Esophagus muscularis mucosa (tissue), 4 donors: ENCODE measurements around the gene PBX4. TPM values are rescaled to one million over a fixed set of nuclear protein-coding genes. Genes with fewer than 3 reads are reported as not detected.
A peak's percentile ranks its signal among the peaks of the same experiment; 100 is the strongest.

ENCODE experiments used
- DNase-seq: peaks from one replicate; pipeline ENCODE4 v3.0.0-alpha.2; 2017; ENCODE audit errors: extremely low spot score
- H3K27ac ChIP-seq, 4 donors: fragments of 200-600 bp; sonication (generic); replicated peaks in 1 of 4; 1 replicate in 3 of 4; 2 replicates in 1 of 4; pipeline ENCODE4 v1.5.1; 2016 to 2019; ENCODE audit warnings: mild to moderate bottlenecking in 1 of 4
- H3K27me3 ChIP-seq, 4 donors: fragments of 200-600 bp; sonication (generic); one replicate each; pipeline versions ENCODE4 v1.5.1 to v1.6.0; 2016 to 2019
- H3K36me3 ChIP-seq, 4 donors: fragments of 200-600 bp; sonication (generic); one replicate each; pipeline ENCODE4 v1.5.1; 2016 to 2019
- H3K4me1 ChIP-seq, 4 donors: fragments of 200-600 bp; sonication (generic); one replicate each; pipeline ENCODE4 v1.5.1; 2016 to 2019
- H3K4me3 ChIP-seq, 4 donors: fragments of 200-600 bp; sonication (generic); 1 replicate in 2 of 4; 2 replicates in 2 of 4; pipeline ENCODE4 v1.5.1; 2016 to 2019; ENCODE audit warnings: mild to moderate bottlenecking in 4 of 4, moderate library complexity in 1 of 4
- H3K9me3 ChIP-seq, 4 donors: fragments of 200-600 bp; sonication (generic); 1 replicate in 3 of 4; 2 replicates in 1 of 4; pipeline ENCODE4 v1.5.1; 2016 to 2019
- EP300 ChIP-seq: sonication (generic); formaldehyde crosslinking; IDR thresholded peaks from one replicate; pipeline ENCODE4 v1.6.1; 2017; ENCODE audit warnings: antibody characterized with exemption
- POLR2A ChIP-seq: fragments of 450-650 bp; IDR thresholded peaks from one replicate; pipeline ENCODE4 v1.6.1; 2017; ENCODE audit warnings: antibody characterized with exemption, moderate library complexity, mild to moderate bottlenecking, low read depth
- POLR2AphosphoS5 ChIP-seq, 2 donors: sonication (generic); formaldehyde crosslinking; IDR thresholded peaks; one replicate each; pipeline ENCODE4 v1.6.1; 2017; ENCODE audit warnings: antibody characterized with exemption in 2 of 2
- WGBS: methylation state at CpG from one replicate; pipeline ENCODE4 v1.1.5; 2018; 5-methylcytosine and 5-hydroxymethylcytosine counted together
- intact Hi-C: fragments of 100-400 bp; cut with DNase I; formaldehyde crosslinking; loops from one replicate; pipeline ENCODE4 v1.15.1; 2023
- total RNA-seq, 4 donors: library from RNA; depleted of rRNA; stranded (reverse); fragments of >200 nt; gene quantifications; one replicate each; pipeline versions ENCODE4 v1.1.0 to v1.2.1, GENCODE V29; 2016
- TF ChIP-seq, protein P1 (sequence below), 3 experiments: fragments of 200-600 bp in 2 of 3; fragments of 450-650 bp in 1 of 3; sonication (generic) in 2 of 3; IDR thresholded peaks; one replicate each; pipeline ENCODE4 v1.5.1; 2017 to 2019; ENCODE audit warnings: antibody characterized with exemption in 3 of 3, mild to moderate bottlenecking in 2 of 3, moderate library complexity in 1 of 3

The PBX4 gene
- total RNA-seq, 4 donors from 2014 or later = 0.66 to 3.7 (median 0.98) TPM; not detected in 1

GRCh38 chr19:19644054-19644388 is 25.5 kb upstream of the PBX4 start:
- H3K27ac ChIP-seq = peak overlapping the region in 1 of 4 donors; percentile 48
- intact Hi-C loops = no loop called here
- H3K4me3 ChIP-seq = peak overlapping the region; percentile 64 to 93 (median 75)
- DNase-seq = no peak
- H3K4me1 ChIP-seq = peaks cover 15 to 20% (median 17%) of the 10 kb centered on the region in 4 donors
- peaks cover 34 to 48% (median 43%) of the 10 kb centered on the region in 4 donors for H3K36me3 ChIP-seq
- 24% methylated on average over 5 of the region's 5 CpGs for WGBS
- no peaks in the 10 kb centered on the region for H3K9me3 ChIP-seq
- TF ChIP-seq POLR2AphosphoS5 (IDR thresholded peaks at IDR 0.05) (no peak), EP300 (no peak), POLR2A (no peak)
- TF ChIP-seq, protein P1, sequence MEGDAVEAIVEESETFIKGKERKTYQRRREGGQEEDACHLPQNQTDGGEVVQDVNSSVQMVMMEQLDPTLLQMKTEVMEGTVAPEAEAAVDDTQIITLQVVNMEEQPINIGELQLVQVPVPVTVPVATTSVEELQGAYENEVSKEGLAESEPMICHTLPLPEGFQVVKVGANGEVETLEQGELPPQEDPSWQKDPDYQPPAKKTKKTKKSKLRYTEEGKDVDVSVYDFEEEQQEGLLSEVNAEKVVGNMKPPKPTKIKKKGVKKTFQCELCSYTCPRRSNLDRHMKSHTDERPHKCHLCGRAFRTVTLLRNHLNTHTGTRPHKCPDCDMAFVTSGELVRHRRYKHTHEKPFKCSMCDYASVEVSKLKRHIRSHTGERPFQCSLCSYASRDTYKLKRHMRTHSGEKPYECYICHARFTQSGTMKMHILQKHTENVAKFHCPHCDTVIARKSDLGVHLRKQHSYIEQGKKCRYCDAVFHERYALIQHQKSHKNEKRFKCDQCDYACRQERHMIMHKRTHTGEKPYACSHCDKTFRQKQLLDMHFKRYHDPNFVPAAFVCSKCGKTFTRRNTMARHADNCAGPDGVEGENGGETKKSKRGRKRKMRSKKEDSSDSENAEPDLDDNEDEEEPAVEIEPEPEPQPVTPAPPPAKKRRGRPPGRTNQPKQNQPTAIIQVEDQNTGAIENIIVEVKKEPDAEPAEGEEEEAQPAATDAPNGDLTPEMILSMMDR (IDR thresholded peaks at IDR 0.05) = no peak
- H3K27me3 ChIP-seq = no peaks in the 10 kb centered on the region

GRCh38 chr19:19643158-19644053 is 24.9 kb upstream of the PBX4 start, which contains the start of gene GMIP:
Gene GMIP, minus strand, starts transcription at chr19:19643657. Its CDS starts 128 bp downstream, at chr19:19643529.
- Histone ChIP-seq H3K4me3 (peak within 1 kb of the TSS; percentile 64 to 93 (median 75)), H3K36me3 (peaks cover 34 to 42% (median 39%) of the 10 kb centered on the region in 4 donors), H3K4me1 (peaks cover 15 to 20% (median 17%) of the 10 kb centered on the region in 4 donors), H3K27me3 (no peaks in the 10 kb centered on the region), H3K27ac (peak within 1 kb of the TSS; percentile 42 to 57 (median 48)), H3K9me3 (no peaks in the 10 kb centered on the region)
- 2% methylated on average over 9 of the region's 50 CpGs for WGBS
- TF ChIP-seq POLR2AphosphoS5 (IDR thresholded peaks at IDR 0.05) (peak in 1 of 2 donors; percentile 24), EP300 (no peak), POLR2A (no peak)
- TF ChIP-seq, protein P1 (IDR thresholded peaks at IDR 0.05) = peak; percentile 70 to 86 (median 76)
- DNase-seq = peak; percentile 93
- intact Hi-C loops = loop anchor here (2.0 kb wide), 1 partner anchor 111 kb away; no protein-coding TSS in a partner anchor

DNA sequence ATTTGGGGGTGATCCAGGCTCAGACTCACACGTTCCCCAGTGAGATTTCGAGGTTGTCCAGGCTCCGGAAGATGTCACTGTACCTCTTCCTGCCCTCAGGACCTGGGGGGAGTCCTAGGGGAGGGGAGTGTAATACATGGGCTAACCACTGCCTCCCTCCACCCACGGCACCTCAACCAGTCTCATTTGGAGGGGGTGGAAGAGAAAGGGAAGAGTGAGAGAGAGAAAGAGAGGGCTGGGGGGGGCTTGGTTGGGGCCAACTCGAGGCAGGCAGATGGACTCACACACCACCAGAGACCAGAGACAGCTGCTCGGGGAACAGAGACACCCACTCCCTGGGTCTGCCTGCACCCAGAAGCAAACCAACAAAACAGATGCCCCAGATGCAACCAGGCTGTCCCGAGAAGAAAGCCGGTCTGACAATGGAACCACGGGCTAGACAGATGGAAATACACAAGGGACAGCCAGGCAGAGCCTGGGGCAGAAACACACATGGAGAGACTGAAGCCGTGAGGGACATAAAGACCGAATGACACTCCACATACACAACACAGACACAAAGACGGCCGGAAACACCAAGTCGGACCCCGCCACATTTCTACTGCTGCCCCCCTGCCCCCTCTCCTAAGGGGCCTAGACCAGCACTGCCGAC is 24.1 kb upstream of the PBX4 start:
- 37% methylated on average over 13 of the region's 16 CpGs for WGBS
- intact Hi-C loops = loop anchor here (2.0 kb wide), 1 partner anchor 110 kb away; no protein-coding TSS in a partner anchor
- Histone ChIP-seq H3K9me3 (no peaks in the 10 kb centered on the region), H3K4me1 (peaks cover 15 to 20% (median 17%) of the 10 kb centered on the region in 4 donors), H3K36me3 (peaks cover 27 to 42% (median 32%) of the 10 kb centered on the region in 4 donors), H3K27ac (peak overlapping the region in 2 of 4 donors; percentile 42 to 49), H3K27me3 (no peaks in the 10 kb centered on the region), H3K4me3 (peak overlapping the region; percentile 64 to 93 (median 75))
- DNase-seq = no peak
- TF ChIP-seq, protein P1 (IDR thresholded peaks at IDR 0.05) = no peak
- TF ChIP-seq POLR2A = no peak
- no peak for TF ChIP-seq EP300
- TF ChIP-seq POLR2AphosphoS5 (IDR thresholded peaks at IDR 0.05) = no peak

GRCh38 chr19:19637523-19638251 is 19.2 kb upstream of the PBX4 start:
- H3K4me3 ChIP-seq = no peak overlapping the region
- peaks cover 3 to 51% (median 18%) of the 10 kb centered on the region in 4 donors for H3K36me3 ChIP-seq
- no peak for DNase-seq
- intact Hi-C loops = no loop called here
- H3K27me3 ChIP-seq = no peaks in the 10 kb centered on the region
- no peaks in the 10 kb centered on the region for H3K9me3 ChIP-seq
- no peak overlapping the region for H3K27ac ChIP-seq
- H3K4me1 ChIP-seq = peaks cover 2 to 4% (median 3%) of the 10 kb centered on the region in 4 donors
- TF ChIP-seq, protein P1 (IDR thresholded peaks at IDR 0.05) = no peak
- TF ChIP-seq POLR2AphosphoS5 (IDR thresholded peaks at IDR 0.05) (no peak), POLR2A (no peak), EP300 (no peak)
- 78% methylated on average over 37 of the region's 53 CpGs for WGBS
